GM19467 (cell line): Measurements from ENCODE around the gene GNG2.

Experiments used
- ATAC-seq: cut with Tn5 transposase; IDR thresholded peaks from one replicate; pipeline ENCODE4 v1.9.1; 2021; ENCODE audit warnings: mild to moderate bottlenecking, moderate library complexity; ENCODE audit not compliant: unreplicated experiment

The GNG2 gene

GRCh38 chr14:51852541-51852940 is 7.9 kb upstream of the GNG2 start:
- ATAC-seq: no peak

GRCh38 chr14:51855234-51855633 is 5.2 kb upstream of the GNG2 start:
- ATAC-seq: no peak

- no peak for ATAC-seq
These were observed 3.6 kb upstream of the GNG2 start for GRCh38 chr14:51856792-51857296.

- ATAC-seq: no peak
These were observed 1.3 kb upstream of the GNG2 start for GRCh38 chr14:51859131-51859530.

DNA sequence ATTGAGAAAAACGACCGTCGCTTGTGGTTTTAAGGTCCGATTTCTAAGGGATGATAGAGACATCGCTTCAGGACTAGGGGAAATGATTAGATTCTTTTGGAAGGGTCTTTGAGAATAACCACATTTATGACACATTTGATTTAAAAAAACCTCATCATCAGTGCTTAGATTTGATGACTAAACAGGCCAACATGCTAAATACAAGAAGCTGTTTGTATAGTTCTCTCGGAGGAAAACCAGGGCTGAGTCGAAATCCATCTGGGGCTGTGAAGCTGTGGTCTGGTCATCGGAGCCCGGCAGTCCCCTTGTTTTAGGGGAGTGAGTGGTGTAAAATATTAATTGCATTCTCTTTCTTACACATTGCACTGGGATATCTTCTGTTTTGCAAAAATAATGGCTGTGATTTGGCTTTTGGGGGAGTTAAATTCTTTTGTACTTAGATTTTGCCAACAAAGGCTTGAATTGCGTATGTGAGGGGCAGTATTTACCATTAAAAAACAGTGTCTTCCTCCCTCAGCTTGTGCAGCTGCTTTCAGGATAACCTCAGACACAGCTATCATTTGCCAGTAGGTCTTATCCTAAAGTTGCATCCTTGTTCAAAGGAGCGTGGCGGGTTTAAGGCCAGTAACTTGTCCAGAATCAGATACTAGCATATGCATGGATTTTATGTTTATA is 550 bp downstream of the GNG2 start:
- ATAC-seq: peak; percentile 15

- ATAC-seq: no peak
These were observed 1.9 kb downstream of the GNG2 start for GRCh38 chr14:51862176-51862796.

- ATAC-seq: no peak
These were observed 2.4 kb downstream of the GNG2 start for GRCh38 chr14:51862860-51863259.

DNA sequence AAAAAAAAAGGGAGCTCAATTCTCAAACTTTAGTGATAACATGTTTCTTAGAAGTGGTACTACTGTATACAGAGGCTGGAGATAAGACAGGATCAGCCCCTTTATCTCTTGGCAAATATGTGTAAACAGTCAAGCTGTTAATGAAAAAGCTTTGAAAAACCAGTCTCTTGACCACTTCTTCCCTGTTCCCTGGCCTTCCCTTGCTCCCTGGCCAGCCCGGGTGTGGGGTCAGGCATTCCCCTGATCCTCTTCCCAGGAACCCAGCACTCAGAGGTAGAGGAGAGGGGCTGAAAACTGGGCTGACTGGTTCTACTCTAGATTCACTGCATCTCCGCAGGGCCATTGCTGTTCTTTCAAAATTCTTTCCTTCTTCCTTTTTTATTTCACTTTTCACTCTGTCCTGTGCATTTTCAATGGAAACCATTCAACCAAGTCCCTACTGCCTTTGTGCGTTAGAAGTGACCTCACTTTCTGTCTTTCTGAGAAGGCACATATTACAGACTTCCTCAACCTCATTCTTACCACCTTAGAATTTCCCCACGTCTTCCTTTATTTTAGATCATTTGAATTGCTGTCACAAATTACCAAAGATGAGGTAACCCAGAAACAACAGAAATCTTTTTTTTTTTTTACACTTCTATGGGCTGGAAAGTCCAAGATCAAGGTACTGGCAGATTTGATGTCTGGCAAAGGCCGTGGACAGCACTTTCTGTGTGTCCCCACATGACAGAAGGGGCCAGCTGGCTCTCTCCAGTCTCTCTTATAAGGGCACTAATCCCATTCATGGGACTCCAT is 5.7 kb downstream of the GNG2 start:
- no peak for ATAC-seq

GRCh38 chr14:51867741-51868140 is 7.3 kb downstream of the GNG2 start:
- no peak for ATAC-seq

- no peak for ATAC-seq
These were observed 8.0 kb downstream of the GNG2 start for GRCh38 chr14:51868405-51868804.

DNA sequence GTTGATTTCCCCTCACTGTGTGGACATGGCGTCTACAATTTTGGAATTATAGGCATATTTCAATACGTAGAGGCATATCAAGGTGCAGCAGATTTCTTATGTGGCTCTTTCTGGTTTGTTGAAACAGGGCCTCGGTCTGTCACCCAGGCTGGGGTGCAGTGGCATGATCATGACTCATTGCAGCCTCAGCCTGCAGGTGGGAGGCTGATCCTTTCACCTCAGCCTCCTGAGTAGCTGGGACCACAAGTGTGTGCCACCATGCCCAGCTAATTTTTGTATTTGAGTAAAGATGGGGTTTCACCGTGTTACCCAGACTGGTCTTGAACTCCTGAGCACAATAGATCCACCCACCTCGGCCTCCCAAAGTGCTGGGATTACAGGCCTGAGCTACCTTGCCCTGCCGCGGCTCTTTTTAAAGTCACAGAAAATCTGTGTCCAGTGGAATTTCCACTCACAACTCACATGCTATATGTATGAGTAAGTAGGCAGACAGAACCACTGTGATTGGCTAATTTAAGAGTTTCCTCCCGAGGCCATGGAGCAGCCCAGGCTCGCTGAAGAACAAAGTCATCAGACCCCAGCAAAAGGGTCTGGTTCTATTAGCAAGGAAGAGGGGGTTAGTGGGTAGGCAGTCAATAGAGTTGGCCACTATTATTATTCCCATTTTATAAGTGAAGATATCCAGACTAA is 9.1 kb downstream of the GNG2 start:
- ATAC-seq: no peak

DNA sequence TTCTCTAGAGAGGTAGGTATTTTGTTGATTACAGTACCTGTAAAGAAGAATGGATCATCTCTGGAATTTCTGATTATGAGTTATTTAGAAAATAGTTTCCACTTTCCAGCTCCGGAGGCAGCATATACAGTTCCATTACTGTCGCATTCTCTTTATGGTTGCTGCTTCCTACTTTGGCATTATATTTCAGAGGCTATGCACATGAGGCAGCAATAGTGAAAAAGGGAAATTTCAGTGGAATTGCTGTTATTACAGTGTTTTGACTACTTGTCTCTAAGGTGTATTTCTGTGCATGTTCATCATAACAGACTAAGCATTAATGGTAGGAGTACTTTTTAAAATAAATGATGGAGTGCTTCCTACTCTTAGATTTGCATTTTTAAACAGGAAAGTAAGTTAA is 10.2 kb downstream of the GNG2 start:
- ATAC-seq: no peak

DNA sequence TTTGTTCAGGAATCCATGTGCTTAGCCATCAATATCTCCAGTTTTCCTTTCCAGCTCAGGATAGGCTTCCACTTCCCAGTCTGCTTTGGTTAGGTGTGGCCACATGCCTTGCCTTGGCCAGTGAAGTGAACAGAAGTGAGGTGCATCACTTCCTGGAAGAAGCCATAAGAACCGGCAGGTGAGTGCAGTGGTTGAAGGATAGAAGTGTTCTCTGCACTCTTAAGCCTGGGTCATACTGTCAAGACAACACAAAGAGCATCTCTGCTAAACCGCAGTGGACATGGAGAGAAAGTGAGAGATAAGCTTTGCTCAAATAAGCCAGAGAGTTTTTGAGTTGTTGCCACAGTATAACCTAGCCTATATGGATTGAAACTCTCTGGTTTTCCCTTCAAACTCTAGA is 11.4 kb downstream of the GNG2 start:
- ATAC-seq: no peak

DNA sequence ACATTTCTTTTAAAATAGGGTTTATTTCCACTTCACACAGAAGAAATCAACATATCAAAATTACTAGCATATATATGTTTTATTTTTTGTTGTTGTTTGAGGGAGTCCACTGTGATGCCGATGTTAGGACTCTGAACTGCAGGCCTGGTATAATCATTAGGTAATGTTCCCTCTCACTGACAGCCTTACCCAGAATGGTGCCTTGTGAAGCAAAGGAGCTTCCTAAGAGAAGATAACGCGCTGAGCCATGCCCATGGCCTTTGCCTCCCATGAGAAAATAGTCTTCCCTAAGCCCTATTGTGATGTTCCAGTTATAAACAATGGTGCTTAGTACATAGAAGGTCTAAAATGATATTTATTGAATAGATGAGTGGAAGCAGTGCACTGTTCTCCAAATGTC is 12.0 kb downstream of the GNG2 start:
- no peak for ATAC-seq

GRCh38 chr14:51873221-51873893 is 12.9 kb downstream of the GNG2 start:
- ATAC-seq: peak; percentile 88

- ATAC-seq: no peak
These were observed 17.4 kb downstream of the GNG2 start for GRCh38 chr14:51877810-51878209.

- no peak for ATAC-seq
These were observed 18.8 kb downstream of the GNG2 start for GRCh38 chr14:51879170-51879569.

DNA sequence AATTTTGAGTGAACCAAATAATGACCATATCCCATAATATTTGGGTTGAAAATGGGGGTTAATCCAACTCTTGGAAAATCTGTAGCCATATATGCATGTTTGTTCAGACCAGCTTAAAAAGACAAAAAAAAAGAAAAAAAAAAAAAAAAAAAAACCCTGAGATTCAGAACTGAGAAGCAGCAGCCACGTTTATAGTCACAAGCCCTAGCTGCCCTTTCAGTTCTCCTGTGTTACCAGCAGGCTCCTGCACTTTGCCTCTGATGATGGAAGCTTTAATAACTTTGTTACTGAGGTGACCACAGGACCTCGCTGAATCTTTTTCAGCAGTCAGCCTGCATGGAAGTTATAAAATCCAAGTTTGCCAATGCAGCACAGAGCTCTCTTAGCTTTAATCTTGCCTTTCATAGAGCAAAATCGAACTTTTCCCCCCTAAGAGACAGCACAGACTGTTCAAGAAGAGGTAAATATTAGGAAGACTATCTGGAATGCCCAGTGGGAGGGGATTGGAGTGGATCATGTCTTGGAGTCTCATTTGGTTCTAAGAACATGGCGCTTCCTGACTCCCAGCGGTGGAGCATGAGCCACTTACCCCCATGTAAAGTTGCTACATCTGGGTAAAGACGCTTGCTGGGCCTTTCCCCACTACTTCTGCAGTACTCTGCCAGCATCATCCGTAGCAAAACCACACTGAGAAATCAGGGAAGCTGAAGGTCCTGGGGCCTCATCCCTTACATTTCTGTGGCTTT is 20.6 kb downstream of the GNG2 start:
- no peak for ATAC-seq

DNA sequence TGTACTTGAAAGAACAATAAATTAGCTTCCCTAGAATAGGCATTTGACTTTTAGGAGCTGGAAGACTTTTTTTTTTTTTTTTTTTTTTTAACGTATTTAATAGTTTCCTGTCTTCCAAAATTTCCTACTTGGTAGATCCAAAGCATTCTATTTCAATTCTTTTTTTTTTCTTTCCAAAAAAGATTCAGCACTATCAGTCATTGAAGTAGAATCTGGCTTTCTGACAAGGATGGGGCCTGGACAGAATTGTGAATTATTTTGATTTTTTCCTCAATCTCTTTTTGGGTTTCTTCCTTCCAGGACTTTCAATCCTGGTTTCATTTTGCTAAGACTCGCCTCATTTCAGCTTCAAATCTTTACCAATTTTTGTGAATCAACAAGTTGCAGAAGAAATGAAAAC is 21.2 kb downstream of the GNG2 start:
- ATAC-seq: no peak

DNA sequence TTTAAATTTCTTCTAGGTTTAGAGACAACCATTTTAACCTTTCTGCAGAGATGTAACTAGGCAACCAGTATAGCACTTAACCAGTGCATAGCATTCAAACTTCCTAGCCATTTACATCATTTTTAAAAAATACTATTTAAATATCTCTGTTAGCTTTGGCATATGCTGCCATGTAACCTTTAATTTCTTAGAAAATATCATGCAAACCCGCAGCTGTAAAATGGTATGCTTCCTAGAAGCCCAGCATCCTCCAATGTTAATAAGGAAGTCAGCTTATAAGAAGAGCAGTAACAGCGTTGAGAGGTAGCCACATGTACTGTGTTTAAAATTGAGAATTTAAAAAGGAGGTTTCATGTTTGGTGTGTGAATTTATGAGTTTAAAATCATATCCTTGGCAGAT is 22.8 kb downstream of the GNG2 start:
- no peak for ATAC-seq
